Suprapubic skin (tissue), 4 donors: ENCODE data around the gene LSM3. TPM values are rescaled to one million over a fixed set of nuclear protein-coding genes. Genes with fewer than 3 reads are reported as not detected.

Source experiments
- DNase-seq, 2 donors: peaks; one replicate each; pipeline ENCODE4 v3.0.0-alpha.2; 2019; ENCODE audit warnings: low spot score in 2 of 2
- H3K27ac ChIP-seq: fragments of 200-600 bp; sonication (generic); one replicate; pipeline ENCODE4 v1.5.1; 2019
- H3K27me3 ChIP-seq: fragments of 200-600 bp; sonication (generic); one replicate; pipeline ENCODE4 v1.5.1; 2019
- H3K36me3 ChIP-seq: fragments of 200-600 bp; sonication (generic); one replicate; pipeline ENCODE4 v1.5.1; 2019
- H3K4me1 ChIP-seq: fragments of 200-600 bp; sonication (generic); one replicate; pipeline ENCODE4 v1.5.1; 2019
- H3K4me3 ChIP-seq: fragments of 200-600 bp; sonication (generic); one replicate; pipeline ENCODE4 v1.5.1; 2019; ENCODE audit warnings: mild to moderate bottlenecking
- H3K9me3 ChIP-seq: fragments of 200-600 bp; sonication (generic); one replicate; pipeline ENCODE4 v1.5.1; 2019
- EP300 ChIP-seq: sonication (generic); formaldehyde crosslinking; IDR thresholded peaks from one replicate; pipeline ENCODE4 v1.6.1; 2017; ENCODE audit warnings: antibody characterized with exemption
- POLR2A ChIP-seq, 2 donors: fragments of 450-650 bp; IDR thresholded peaks; one replicate each; pipeline ENCODE4 v1.6.1; 2017; ENCODE audit warnings: antibody characterized with exemption in 2 of 2, mild to moderate bottlenecking in 2 of 2, moderate library complexity in 2 of 2
- POLR2AphosphoS5 ChIP-seq, 3 donors: sonication (generic); formaldehyde crosslinking; IDR thresholded peaks; one replicate each; pipeline ENCODE4 v1.6.1; 2017; ENCODE audit warnings: antibody characterized with exemption in 3 of 3
- WGBS: methylation state at CpG from one replicate; pipeline ENCODE4 v1.1.5; 2018; 5-methylcytosine and 5-hydroxymethylcytosine counted together
- total RNA-seq, 4 donors: library from RNA; depleted of rRNA; stranded (reverse); fragments of >200 nt; gene quantifications; one replicate each; pipeline ENCODE4 v1.1.0, GENCODE V29; 2016
- TF ChIP-seq, protein P1 (sequence below), 2 donors: fragments of 200-600 bp in 1 of 2; fragments of 450-650 bp in 1 of 2; sonication (generic) in 1 of 2; IDR thresholded peaks; one replicate each; pipeline ENCODE4 v1.5.1; 2016 to 2019; ENCODE audit warnings: antibody characterized with exemption in 2 of 2, mild to moderate bottlenecking in 1 of 2, moderate library complexity in 1 of 2

LSM3 gene
- total RNA-seq, 4 donors from 2014 or later = 5.5 to 10.7 (median 8.9) TPM

DNA sequence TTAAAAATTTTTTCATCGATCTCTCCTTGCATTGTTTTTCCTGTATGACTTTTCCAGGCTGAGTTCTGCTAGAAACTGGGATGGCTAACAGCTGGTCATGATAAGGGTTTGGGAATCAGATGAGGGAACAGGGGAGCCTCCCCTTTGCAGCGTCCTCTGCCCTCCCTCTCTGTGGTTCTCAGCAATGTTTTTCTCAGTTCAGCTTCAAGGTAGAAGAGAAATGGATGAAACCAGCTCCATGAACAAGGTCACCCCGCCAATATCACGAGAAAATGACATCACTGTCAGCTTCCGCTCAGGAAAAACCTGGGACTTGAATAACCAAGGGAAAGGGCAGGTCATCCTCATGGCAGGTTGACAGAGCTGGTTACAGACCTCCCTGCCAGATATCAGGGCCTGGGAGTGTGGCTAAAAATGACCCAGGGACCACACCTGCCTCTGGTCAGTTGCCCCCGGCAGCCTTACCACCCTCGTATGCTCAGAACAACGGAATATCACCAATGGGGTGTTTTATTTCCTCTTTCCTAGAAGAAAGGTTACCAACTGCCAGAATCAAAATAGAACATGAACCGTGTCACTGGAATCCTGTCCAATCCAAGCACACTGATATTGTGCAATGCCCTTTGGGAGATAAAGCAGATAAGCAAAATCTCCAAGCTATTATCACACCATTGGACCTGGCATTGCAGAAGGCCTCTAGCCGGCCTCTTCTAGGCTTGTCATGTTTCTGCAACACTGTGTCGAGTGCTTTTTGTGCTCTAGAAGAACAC lies 26.1 kb downstream of the LSM3 start:
- Histone ChIP-seq H3K4me1 (peaks cover 58% of the 10 kb centered on the region), H3K4me3 (no peak overlapping the region), H3K36me3 (no peaks in the 10 kb centered on the region), H3K27ac (peak overlapping the region; percentile 54), H3K27me3 (no peaks in the 10 kb centered on the region), H3K9me3 (no peaks in the 10 kb centered on the region)
- WGBS = 48% methylated on average over 11 of the region's 11 CpGs
- TF ChIP-seq POLR2AphosphoS5 (IDR thresholded peaks at IDR 0.05) (peak in 2 of 3 donors; percentile 45 to 77), POLR2A (IDR thresholded peaks at IDR 0.05) (no peak)
- peak in 1 of 2 donors; percentile 78 for DNase-seq

DNA sequence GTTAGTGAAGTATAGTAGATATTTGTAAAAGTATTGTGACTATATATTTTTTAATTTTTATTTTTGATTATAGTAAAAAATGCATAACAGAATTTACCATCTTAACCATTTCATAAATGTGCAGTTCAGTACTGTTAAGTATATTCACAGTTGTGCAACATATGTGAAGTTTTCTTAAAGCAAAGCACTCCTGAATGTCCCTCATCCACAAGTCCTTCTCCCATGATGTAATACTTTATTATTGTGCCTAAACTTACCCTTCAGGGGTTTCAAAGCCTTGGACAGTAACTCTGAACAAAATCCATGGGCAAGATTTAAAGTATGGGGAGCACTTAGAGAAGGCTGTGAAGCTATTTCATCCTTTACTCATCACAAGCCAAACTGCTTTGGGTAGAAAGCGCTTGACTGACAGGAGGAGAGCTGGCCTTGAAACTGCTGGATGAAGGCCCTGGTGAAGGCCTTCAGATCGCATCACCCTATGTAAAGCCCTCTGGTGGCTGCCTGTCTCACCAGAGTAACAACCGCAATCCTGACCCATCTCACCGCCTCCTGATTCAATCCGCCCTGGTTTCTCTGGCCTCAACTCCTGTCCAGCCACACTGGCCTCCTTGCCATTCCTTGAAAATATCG lies 28.0 kb downstream of the LSM3 start:
- TF ChIP-seq POLR2A (IDR thresholded peaks at IDR 0.05) (no peak), EP300 (no peak), POLR2AphosphoS5 (IDR thresholded peaks at IDR 0.05) (no peak)
- TF ChIP-seq, protein P1, sequence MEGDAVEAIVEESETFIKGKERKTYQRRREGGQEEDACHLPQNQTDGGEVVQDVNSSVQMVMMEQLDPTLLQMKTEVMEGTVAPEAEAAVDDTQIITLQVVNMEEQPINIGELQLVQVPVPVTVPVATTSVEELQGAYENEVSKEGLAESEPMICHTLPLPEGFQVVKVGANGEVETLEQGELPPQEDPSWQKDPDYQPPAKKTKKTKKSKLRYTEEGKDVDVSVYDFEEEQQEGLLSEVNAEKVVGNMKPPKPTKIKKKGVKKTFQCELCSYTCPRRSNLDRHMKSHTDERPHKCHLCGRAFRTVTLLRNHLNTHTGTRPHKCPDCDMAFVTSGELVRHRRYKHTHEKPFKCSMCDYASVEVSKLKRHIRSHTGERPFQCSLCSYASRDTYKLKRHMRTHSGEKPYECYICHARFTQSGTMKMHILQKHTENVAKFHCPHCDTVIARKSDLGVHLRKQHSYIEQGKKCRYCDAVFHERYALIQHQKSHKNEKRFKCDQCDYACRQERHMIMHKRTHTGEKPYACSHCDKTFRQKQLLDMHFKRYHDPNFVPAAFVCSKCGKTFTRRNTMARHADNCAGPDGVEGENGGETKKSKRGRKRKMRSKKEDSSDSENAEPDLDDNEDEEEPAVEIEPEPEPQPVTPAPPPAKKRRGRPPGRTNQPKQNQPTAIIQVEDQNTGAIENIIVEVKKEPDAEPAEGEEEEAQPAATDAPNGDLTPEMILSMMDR (IDR thresholded peaks at IDR 0.05) = no peak
- Histone ChIP-seq H3K4me1 (peaks cover 38% of the 10 kb centered on the region), H3K27me3 (no peaks in the 10 kb centered on the region), H3K4me3 (no peak overlapping the region), H3K36me3 (no peaks in the 10 kb centered on the region), H3K27ac (no peak overlapping the region), H3K9me3 (no peaks in the 10 kb centered on the region)
- DNase-seq = no peak
- 97% methylated on average over 6 of the region's 6 CpGs for WGBS

DNA sequence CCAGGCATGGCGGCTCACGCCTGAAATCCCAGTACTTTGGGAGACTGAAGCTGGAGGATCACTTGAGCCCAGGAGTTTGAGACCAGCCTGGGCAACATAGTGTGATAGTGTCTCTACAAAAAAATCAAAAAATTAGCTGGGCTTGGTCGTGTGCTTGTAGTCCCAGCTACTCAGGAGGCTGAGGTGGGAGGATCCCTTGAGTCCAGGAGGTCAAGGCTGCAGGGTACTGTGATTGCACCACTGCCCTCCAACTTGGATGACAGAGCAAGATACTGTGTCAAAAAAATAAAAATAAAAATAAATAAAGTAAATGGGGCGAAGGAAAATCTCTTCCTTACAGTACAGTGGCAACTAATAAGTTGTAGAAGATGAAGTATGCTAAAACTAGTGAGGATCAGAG lies 29.6 kb downstream of the LSM3 start:
- no peaks in the 10 kb centered on the region for H3K36me3 ChIP-seq
- 95% methylated on average over 4 of the region's 4 CpGs for WGBS
- DNase-seq = no peak
- H3K9me3 ChIP-seq = no peaks in the 10 kb centered on the region
- TF ChIP-seq, protein P1 (IDR thresholded peaks at IDR 0.05) = no peak
- no peak for TF ChIP-seq POLR2A (IDR thresholded peaks at IDR 0.05)
- TF ChIP-seq POLR2AphosphoS5 (IDR thresholded peaks at IDR 0.05) = no peak
- no peak for TF ChIP-seq EP300
- peaks cover 25% of the 10 kb centered on the region for H3K4me1 ChIP-seq
- H3K27me3 ChIP-seq = no peaks in the 10 kb centered on the region
- no peak overlapping the region for H3K27ac ChIP-seq
- no peak overlapping the region for H3K4me3 ChIP-seq

DNA sequence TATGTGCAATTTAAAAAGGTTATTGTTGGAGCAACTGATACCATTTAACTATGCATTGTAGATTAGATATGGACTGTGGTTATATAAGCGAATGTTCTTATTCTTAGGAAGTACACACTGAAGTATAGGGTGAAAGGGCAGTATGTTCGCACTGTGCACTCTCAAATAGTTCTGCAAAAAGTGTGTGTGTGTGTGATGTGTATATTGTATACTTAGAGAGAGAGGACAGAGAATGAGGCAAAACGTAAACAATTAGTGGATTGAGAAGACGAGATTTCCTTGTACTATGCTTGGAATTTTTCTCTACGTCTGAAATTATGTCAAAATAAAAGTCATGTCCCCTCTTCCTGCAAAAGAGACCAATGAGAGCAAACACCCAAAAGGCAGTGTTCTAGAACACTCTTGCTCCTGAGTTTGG lies 30.4 kb downstream of the LSM3 start:
- H3K36me3 ChIP-seq = no peaks in the 10 kb centered on the region
- peaks cover 17% of the 10 kb centered on the region for H3K4me1 ChIP-seq
- WGBS = 60% methylated on average over 5 of the region's 5 CpGs
- H3K9me3 ChIP-seq = no peaks in the 10 kb centered on the region
- DNase-seq = no peak
- no peak overlapping the region for H3K4me3 ChIP-seq
- TF ChIP-seq POLR2AphosphoS5 (IDR thresholded peaks at IDR 0.05) (no peak), EP300 (no peak)
- no peaks in the 10 kb centered on the region for H3K27me3 ChIP-seq
- no peak overlapping the region for H3K27ac ChIP-seq

DNA sequence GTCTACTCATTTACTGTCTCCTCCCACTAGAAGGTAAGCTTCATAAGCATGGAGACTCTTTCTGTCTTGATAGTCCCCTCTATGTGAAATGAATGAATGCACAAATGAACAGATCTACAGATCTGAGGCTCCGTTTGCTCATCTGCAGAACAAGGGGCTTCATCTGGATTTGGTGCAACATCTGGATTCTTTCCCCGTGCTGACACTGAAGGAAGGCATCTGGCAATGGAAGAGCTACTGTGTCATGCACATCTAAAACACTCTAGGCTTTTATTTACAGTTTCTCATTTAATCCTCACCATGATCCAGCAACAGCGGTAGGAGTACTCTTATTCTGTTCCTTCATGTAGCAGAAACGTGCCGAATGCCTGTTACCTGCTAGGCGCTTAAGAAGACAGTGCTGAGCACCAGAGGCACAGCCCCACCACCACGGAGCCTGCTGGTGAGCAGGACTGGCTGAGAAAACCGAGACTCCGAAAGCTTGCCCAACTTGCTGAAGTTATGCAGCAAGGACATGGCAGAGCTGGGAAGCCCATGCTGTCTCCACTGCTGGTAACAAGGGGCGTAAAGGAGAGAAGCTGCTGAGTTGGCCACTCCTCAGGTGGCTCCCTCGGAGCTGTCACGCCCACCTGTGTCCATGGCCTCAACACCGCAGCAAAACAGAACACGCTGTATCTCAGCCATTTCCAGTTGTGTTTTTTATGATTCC lies 31.1 kb downstream of the LSM3 start:
- no peak for DNase-seq
- TF ChIP-seq POLR2AphosphoS5 (IDR thresholded peaks at IDR 0.05) (no peak), POLR2A (IDR thresholded peaks at IDR 0.05) (no peak), EP300 (no peak)
- TF ChIP-seq, protein P1 (IDR thresholded peaks at IDR 0.05) = no peak
- Histone ChIP-seq H3K36me3 (no peaks in the 10 kb centered on the region), H3K4me1 (peaks cover 9% of the 10 kb centered on the region), H3K27me3 (no peaks in the 10 kb centered on the region), H3K4me3 (no peak overlapping the region), H3K27ac (no peak overlapping the region), H3K9me3 (no peaks in the 10 kb centered on the region)
- WGBS = 64% methylated on average over 14 of the region's 14 CpGs

DNA sequence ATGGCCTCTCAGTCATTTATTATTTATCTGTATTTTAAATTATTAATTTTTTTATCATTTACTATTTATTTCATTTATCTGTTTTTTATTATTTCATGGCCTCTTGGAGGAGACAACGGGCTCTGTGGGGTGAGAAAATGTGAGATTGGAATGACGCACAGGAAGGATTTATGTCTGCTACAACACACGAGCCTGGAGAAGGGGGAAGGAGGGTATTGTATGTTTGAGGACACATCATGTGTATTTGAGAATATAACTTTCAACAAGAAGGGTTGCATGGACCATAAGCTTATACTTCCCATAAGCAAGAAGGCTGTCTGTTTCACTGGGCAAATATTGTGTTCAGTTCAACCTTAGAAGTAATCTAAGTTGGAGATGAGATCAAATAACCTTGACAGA lies 31.7 kb downstream of the LSM3 start:
- Histone ChIP-seq H3K36me3 (no peaks in the 10 kb centered on the region), H3K4me1 (peaks cover 4% of the 10 kb centered on the region), H3K27ac (no peak overlapping the region), H3K4me3 (no peak overlapping the region), H3K9me3 (no peaks in the 10 kb centered on the region), H3K27me3 (no peaks in the 10 kb centered on the region)
- 43% methylated on average over 3 of the region's 3 CpGs for WGBS
- TF ChIP-seq EP300 (no peak), POLR2AphosphoS5 (IDR thresholded peaks at IDR 0.05) (no peak), POLR2A (IDR thresholded peaks at IDR 0.05) (no peak)
- TF ChIP-seq, protein P1 (IDR thresholded peaks at IDR 0.05) = no peak
- no peak for DNase-seq
